Right lobe of liver (tissue), 4 donors: ENCODE measurements around the gene HHIP.

Source experiments
- CTCF ChIP-seq, 4 donors: fragments of 200-600 bp in 3 of 4; fragments of 450-650 bp in 1 of 4; IDR thresholded peaks; one replicate each; pipeline versions ENCODE4 v1.5.1 to v1.8.0; 2016 to 2022; ENCODE audit warnings: antibody characterized with exemption in 4 of 4, mild to moderate bottlenecking in 2 of 4
- POLR2A ChIP-seq: fragments of 450-650 bp; IDR thresholded peaks from one replicate; pipeline ENCODE4 v1.6.1; 2017; ENCODE audit warnings: antibody characterized with exemption, mild to moderate bottlenecking
- donor health status: DM: no; HTN: no; CAD: no.
- donor health status: DM: no; HTN: no; CAD: no.
- donor health status: DM: no; HTN: yes; CAD: no.

GRCh38 chr4:144733566-144733965, 87.6 kb downstream of the HHIP start:
- TF ChIP-seq CTCF (IDR thresholded peaks at IDR 0.05) (no peak), POLR2A (no peak)
